SK-N-SH treated with all-trans-retinoic acid at 6 μM for 48 hours (cell line): ENCODE data around the gene CERT1.

Experiments used
- ARNTL ChIP-seq: fragments of 450-650 bp; formaldehyde crosslinking; IDR thresholded peaks from 2 replicates; pipeline ENCODE4 v1.5.0; 2020; ENCODE audit warnings: low read depth, mild to moderate bottlenecking, moderate library complexity, borderline replicate concordance
- SNAI2 ChIP-seq: fragments of 250-450 bp; sonication (Bioruptor Pico); IDR thresholded peaks from 2 replicates; pipeline ENCODE4 v1.5.0; 2020; ENCODE audit warnings: mild to moderate bottlenecking, moderate library complexity
- TCF4 ChIP-seq: fragments of 250-450 bp; sonication (Bioruptor Pico); IDR thresholded peaks from 2 replicates; pipeline ENCODE4 v1.8.0; 2021; ENCODE audit warnings: mild to moderate bottlenecking, moderate library complexity, borderline replicate concordance
- ZC3H10 ChIP-seq: fragments of 250-450 bp; sonication (Bioruptor Pico); IDR thresholded peaks from 2 replicates; pipeline ENCODE4 v1.5.1; 2021; ENCODE audit warnings: mild to moderate bottlenecking, moderate library complexity
- ZNF70 ChIP-seq: fragments of 450-650 bp; formaldehyde crosslinking; IDR thresholded peaks from 2 replicates; pipeline ENCODE4 v1.5.0; 2020; ENCODE audit warnings: mild to moderate bottlenecking, moderate library complexity
- ZNF8 ChIP-seq: fragments of 450-650 bp; formaldehyde crosslinking; IDR thresholded peaks from 2 replicates; pipeline ENCODE4 v1.5.0; 2020; ENCODE audit warnings: mild to moderate bottlenecking, moderate library complexity
- TF ChIP-seq, protein P1 (sequence below): fragments of 250-450 bp; sonication (Bioruptor Pico); IDR thresholded peaks from 2 replicates; pipeline ENCODE4 v1.5.1; 2020; ENCODE audit warnings: low read depth, mild to moderate bottlenecking, moderate library complexity

DNA sequence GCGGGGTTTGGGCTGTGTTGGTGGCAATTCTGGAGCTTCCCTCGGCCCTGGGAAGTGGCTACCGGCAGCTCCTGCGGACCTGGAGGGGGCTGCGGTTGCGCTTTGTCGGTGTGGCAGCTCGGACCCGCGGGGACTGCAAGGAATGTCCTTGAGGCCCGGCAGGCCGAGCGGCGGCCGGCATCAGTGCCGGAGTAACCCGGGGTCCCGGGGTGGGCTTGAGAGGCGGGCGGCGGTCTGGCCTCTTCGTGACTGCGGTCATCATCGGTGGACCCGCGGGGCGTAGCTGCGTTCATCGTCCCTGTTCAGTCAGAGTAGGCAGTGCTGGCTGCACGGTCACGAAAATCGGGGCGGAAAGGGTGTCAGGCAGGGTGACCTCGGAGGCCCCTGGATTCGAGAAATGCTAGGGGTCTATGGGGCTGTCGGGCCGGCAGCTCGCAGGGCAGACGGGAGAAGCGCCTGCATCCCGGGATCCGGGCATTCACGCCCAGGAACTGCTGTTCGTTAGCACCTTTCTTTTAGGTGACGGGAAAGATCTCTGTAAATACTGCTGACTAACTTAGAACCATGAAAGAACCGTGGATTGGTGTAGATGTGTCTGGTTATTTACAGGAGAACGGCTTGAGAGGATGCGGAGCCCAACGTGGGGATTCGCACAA, 173.9 kb downstream of the CERT1 start:
- TF ChIP-seq SNAI2 (CRISPR knock-in tag) (no peak), ZC3H10 (CRISPR knock-in tag) (no peak), ZNF70 (CRISPR knock-in tag) (no peak), TCF4 (CRISPR knock-in tag) (no peak), ZNF8 (no peak), ARNTL (CRISPR knock-in tag) (no peak)
- TF ChIP-seq, protein P1, sequence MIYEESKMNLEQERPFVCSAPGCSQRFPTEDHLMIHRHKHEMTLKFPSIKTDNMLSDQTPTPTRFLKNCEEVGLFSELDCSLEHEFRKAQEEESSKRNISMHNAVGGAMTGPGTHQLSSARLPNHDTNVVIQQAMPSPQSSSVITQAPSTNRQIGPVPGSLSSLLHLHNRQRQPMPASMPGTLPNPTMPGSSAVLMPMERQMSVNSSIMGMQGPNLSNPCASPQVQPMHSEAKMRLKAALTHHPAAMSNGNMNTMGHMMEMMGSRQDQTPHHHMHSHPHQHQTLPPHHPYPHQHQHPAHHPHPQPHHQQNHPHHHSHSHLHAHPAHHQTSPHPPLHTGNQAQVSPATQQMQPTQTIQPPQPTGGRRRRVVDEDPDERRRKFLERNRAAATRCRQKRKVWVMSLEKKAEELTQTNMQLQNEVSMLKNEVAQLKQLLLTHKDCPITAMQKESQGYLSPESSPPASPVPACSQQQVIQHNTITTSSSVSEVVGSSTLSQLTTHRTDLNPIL, result no peak
